GM18907 (cell line): ENCODE data around the gene GLMN.

Experiments
- ATAC-seq: cut with Tn5 transposase; IDR thresholded peaks from one replicate; pipeline ENCODE4 v1.9.1; 2021; ENCODE audit warnings: mild to moderate bottlenecking, moderate library complexity; ENCODE audit not compliant: unreplicated experiment

GLMN gene, protein sequence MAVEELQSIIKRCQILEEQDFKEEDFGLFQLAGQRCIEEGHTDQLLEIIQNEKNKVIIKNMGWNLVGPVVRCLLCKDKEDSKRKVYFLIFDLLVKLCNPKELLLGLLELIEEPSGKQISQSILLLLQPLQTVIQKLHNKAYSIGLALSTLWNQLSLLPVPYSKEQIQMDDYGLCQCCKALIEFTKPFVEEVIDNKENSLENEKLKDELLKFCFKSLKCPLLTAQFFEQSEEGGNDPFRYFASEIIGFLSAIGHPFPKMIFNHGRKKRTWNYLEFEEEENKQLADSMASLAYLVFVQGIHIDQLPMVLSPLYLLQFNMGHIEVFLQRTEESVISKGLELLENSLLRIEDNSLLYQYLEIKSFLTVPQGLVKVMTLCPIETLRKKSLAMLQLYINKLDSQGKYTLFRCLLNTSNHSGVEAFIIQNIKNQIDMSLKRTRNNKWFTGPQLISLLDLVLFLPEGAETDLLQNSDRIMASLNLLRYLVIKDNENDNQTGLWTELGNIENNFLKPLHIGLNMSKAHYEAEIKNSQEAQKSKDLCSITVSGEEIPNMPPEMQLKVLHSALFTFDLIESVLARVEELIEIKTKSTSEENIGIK

DNA sequence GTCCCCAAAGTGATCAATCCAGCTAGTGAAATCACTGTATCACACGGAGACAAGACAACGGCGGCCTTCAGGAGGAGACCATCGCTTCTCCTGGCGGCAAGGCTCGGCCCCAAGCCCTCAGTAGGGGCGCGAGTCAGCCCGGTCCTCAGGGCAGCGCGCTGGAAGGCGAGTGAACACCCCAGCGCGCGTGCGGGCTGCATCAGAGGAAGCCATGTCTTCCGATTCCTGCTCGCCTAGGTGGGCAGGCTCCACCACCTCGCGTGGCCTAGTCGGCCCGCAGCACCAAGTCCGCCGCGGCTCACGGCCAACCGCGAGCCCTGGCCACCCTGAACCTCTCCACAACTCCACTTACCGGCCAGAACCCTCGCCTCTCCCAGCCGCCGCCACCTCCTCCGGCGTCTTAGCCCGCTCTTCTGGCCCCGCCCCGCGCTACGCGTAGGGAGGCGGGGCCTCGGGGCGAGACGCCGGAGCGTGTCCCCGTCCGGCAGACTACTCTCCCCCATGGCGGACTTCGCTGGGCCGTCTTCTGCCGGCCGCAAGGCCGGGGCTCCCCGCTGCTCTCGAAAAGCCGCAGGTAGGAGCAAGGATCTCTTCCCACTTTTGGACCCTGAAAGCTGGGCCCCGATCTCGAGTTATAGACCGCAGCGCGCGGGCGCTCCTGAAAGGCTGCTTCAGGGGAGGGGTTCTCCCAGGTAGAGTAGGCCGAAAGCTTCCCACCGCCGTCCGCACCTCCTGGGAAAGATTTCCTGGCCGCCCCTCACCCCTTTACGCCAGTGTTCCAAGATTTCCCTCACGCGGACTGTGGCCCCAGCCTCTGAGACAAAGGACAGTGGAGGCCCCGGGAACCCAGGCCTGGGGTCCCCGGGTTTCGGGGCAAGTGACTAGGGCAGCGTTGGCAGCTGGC lies at the start of gene GLMN, which contains the start of gene RPAP2:
TSS of gene GLMN (minus strand) at position 415 of the 904 bp plus-strand sequence. CDS start 988 bp downstream, outside the sequence.
TSS of gene RPAP2 (plus strand) at position 487 of the 904 bp plus-strand sequence. CDS start at position 502, 15 bp downstream.
- peak; percentile 98 for ATAC-seq

DNA sequence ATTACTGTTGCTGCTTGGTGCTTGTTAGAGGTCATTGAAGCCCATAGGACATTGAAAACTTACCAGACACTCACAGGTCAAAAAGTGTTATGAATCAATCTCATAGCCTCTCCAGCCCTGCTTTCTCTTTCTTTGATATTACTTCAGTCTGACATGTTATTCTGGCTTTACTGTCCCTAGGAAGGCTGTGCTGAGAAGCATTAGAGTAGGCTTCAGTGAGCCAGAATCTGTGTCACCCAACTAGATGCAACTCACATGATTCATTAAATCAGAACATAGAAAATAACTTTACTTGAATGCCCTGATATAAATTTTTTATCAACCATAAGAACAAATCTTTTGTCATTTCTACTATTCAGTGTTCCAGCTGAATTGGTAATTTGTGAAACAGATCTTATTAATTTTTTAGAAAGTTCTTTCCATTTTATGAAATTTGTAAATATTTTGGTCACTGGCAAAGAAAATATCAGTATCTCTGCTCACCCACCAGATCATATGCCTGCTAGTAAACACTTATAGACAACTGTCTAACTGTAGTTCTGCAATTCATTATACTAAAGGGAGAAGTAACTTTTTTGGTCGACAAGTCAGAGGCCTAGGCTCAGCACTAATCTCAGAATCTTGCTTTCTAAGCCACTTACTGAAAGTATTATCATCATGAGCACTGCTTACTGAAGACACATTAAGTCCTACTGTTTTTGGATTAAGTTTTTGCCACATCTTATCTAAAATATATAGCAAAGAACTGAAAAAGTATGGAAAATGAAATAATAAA lies 48.3 kb upstream of the GLMN start:
- no peak for ATAC-seq

DNA sequence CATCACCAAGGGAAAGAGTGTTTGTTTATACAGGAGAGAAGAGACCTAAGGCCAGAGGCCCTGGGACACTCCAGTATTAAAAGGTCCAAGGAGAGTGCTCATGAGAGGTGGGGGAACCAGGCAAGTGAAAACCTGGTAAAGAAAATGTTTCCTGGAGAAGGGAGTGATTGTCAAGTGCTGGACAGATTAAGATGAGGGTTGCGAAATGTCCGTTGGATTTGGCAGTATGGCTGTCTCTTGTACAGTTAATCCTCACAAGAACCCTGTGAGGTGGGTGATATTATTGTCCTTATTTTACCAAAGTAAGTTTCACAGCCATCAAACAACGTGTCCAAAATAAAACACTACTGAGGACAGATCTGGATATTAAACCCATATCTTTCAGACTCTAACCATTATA lies 44.3 kb upstream of the GLMN start:
- ATAC-seq, result no peak

DNA sequence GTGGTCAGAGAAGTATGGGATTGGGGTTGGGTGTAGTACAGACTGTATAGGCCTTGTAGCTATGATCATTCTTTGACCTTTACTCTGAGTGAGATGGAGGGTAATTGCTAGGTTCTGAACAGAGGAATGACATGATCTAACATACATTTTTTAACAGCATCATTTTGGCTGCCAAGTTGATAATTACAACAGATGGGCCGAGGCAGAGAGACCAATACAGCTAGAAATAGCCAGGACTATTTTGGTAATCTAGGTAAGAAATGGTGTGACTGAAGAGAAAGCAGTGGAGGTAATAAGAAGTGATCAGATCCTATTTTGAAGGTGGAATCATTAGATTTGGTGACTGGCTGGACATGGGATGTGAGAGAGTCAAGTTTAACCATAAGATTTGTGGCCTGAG lies 43.6 kb upstream of the GLMN start:
- ATAC-seq, result no peak

DNA sequence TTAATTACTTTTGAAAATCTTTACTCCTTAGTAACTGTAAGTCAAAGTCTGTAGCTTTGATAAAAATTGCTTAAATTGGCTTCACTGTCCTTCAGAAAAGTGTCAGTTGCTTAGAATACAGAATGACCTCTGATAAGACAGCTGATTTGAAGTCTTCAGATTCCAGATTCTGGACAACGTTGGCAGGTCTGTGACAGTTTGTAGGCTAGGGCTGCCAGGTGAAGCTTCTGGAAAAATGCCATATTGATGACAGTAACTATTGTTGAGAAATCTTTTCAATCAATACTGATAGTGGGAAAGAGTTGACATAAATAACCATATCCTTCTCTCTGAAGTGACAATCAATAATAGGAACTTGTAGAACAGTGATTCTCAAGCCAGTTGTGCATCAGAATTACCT lies 41.4 kb upstream of the GLMN start:
- no peak for ATAC-seq

DNA sequence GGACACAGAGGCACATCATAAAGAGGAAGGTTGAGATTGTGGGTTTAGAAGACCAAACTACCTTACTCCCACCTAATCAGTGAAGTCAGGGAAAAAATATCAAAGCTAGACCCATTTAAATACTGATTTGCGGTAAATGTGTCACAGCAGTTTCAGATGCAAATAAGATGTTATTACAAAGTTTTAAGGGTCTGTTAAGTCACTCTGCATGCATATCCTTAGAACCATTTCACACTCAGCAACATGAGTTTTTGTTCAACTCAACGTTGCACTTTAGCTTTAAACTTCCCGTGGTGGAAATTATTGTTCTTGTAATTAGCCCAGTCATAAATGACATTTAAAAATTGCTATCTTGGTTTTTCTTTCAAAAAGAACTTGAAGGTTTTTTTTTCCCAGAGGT lies 34.9 kb upstream of the GLMN start:
- ATAC-seq, result no peak

DNA sequence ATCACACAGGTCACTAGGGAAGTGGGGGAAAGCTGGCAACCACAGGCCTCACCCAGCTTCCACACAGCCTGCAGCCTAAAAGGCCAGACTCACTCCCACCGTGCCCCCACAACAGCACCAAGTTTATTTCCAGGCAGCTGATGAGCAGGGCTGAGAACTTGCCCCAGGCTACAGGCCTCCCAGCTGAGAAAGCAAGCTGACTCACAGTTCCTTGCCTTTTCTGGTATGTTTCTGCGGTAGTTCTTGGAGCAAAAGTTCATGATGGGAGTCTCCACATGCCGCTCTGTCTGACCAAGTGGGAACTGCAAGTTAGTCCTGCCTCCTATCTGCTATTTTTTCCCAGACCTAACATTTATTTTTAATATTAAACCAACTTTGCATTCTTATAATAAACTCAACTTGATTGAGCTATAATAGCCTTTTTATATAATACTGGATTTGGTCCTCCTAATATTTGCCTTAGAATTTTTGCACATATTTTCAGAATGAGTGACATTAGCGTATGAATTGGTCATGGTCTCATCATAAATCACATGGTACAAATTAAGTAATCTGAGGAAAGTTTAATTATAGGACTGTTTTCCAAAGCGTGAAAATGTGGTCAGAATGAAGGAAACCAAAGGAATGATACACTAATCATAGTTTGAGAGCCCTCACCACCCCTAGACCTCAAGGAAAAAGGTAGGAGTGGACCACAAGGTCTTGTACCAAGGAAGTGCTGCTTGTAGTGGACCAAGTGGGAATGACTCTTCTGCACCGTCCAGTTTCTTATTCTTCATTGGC lies 30.8 kb upstream of the GLMN start:
- ATAC-seq, result no peak

DNA sequence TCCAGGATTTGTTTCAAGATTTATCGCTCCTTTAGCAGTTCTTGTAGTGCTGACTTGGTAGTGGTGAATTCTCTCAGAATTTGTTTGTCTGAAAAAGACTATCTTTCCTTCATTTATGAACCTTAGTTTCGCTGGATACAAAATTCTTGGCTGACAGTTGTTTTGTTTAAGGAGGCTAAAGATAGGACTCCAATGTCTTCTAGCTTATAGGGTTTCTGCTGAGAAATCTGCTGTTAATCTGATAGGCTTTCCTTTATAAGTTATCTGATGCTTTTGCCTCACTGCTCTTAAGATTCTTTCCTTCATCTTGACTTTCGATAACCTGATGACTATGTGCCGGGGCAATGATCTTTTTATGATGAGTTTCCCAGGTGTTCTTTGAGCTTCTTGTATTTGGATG lies 29.0 kb upstream of the GLMN start:
- no peak for ATAC-seq

DNA sequence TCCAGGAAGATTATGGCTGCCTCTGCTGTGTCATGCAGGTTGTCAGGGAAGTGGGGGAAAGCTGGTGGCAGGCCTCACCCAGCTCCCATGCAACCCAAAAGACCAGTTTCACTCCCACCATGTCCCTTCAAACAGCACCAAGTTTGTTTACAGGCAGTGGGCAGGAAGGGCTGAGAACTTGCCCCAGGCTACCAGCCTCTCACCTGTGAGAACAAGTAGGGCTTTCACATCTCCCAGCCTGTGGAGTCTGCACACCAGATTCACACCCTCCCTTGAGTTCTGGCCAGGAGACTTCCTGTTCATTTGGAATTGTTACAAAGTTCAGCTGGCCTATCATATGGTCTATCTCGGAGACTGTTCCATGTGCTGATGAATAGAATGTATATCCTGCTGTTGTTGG lies 27.9 kb upstream of the GLMN start:
- no peak for ATAC-seq

DNA sequence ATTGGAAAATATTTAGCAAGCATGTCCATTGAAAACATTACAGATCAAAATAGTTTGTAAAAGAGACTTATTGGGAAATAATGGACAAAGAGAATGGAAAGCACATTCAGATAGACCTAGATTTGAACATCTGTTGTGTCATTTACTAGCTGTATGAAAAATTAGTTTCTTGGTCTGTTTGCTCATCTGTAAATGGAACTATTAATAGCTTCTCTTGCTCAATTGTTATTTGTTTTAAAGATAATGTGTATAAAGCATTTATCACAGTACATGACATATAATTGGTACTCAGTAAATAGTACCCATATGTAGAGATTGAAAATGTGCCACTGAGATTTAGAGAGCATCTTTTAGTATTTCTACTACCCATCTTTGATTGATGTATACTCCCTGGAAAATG lies 26.0 kb upstream of the GLMN start:
- no peak for ATAC-seq

DNA sequence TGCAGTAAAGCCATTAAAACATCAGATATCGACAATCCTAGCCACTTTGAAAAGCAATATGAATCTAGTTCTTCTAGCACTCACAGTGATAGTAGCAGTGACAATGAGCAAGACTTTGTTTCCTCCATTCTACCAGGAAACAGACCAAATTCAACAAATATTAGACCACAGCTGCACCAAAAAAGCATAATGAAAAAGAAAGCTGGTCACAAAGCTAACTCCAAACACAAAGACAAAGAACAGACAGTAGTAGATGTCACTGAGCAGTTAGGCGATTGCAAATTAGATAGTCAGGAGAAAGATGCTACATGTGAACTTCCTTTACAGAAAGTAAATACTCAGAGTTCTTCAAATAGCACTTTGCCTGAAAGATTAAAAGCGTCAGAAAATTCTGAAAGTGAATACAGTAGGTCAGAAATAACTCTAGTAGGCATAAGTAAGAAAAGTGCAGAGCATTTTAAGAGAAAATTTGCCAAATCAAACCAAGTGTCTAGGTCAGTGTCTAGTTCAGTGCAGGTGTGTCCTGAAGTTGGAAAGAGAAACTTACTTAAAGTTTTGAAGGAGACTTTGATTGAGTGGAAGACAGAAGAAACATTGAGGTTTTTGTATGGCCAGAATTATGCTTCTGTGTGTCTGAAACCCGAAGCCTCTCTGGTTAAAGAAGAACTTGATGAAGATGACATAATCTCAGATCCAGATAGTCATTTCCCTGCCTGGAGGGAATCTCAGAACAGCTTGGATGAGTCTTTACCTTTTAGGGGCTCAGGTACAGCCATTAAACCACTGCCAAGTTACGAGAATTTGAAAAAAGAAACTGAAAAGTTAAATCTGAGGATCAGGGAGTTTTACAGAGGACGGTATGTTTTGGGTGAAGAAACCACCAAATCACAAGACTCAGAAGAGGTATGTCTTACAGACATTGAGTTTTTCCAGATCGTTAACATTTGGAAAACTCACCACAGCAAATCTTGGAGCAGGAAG lies 25.0 kb upstream of the GLMN start:
- ATAC-seq, result no peak

DNA sequence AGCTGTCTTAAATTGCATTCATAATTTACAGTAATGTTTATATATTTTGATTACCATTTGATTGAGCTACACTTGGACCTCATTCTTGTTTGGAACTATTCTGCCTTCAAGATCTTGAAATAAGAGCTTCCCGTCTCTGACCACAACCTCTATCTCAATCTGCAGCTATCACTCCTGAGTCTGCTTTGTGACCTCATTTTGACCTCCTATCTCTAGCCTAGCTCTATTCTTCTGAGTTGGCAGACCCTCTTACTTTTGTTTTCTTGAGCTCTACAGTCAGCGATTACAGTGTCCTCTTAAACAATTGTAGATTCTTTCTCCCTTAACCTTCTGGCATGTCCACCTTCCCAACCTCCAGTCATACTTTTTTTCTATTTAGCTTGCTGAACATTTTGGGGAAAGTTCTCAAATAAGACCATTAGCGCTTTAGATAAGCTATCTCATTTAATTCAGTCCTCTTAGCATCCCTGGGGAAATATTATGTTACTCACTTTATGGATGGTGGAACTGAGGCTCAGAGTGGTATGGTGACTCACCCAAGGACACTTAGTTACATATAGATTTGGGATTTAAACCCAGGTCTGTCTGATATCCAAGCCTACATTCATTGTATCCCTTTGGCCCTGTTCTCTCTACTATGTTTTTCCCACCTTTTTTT lies 19.2 kb upstream of the GLMN start:
- no peak for ATAC-seq

DNA sequence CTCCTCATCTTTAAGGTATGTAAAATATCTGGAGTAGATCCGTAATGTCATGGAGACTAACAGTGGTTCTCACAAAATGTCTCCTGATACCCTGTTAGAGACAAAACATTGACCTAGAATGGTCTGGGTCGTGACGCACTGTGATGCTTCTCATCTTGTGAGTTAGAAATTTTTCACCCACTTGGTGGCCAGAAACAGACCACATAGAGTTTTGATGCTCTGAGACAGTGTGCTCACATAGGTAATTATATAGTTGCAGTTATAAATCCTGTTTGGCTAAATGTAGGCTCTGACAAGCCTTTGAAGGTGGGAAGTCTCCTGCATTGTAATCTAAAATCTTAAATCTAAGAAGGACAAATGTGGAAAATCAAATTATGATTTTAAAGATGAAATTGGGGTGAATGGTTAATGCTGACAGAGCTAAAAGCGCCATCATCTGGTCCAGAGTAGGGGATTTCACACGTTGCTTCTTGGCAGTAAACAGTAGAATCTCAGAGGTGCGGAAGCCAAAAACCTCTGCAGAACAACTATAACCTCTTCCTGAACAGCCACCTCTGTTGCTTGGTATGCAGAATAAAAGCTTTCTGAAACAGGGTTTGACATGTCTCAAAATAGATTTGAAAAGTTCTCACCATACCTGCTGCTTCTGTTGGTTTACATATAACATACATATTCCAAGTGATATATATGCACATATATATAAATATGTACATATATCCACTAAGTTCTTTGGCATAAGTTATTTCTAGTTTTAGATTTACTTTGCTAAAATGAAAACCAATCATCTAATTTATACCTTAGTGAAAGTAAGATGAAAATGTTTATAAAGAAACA lies 17.2 kb upstream of the GLMN start:
- no peak for ATAC-seq

DNA sequence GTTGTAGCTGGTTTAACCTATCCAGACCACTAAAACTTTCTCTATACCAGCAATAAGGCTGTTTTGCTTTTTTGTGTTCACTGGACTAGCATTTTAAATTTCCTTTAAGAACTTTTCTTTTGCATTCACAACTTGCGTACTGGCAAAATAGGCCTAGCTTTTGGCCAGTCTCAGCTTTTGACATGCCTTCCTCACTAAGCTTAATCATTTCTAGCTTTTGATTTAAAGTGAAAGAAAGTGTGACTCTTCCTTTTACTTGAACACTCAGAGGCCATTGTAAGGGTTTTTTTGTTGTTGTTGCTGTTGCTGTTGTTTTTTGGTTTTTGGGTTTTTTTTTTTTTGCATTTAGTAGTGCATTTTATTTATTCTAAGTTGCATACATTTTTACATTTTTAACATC lies 15.2 kb upstream of the GLMN start:
- no peak for ATAC-seq

DNA sequence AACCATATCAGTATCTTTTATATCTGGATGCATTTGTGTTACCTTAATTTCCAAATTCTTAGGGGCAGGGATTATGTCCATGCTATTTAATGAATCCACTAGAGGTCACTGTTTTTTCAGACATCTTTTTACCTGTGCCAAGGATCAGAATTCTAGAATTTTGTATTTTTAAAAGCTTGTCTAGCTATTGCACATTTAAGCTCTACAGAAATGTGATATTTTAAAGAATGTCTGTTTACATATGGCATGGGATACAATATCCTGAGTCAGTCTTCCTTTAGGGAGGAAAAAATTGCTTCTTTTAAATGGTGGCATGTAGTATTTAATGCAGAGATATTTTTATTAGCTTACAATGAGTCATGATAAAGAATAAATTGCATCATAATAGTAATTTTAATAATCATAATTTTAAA lies 11.4 kb upstream of the GLMN start:
- no peak for ATAC-seq

DNA sequence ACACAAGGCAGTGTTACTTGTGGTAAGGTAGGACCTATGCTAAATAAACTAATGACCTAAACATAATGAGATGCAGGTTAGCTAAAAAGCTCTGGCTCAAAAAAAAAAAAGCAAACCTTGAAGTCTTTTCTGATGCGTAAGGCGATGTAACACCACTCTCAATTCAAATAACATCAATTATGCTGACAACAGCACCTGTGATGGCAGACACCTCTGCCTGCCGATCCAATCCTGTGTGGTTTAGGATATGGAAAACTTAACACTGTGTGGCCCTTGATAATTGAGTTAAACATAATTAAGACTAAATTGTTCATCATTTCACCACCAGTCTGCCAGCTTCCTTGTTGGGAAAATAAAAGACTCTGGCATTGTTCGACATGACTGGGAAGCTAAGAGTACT lies 9.2 kb upstream of the GLMN start:
- ATAC-seq, result no peak

DNA sequence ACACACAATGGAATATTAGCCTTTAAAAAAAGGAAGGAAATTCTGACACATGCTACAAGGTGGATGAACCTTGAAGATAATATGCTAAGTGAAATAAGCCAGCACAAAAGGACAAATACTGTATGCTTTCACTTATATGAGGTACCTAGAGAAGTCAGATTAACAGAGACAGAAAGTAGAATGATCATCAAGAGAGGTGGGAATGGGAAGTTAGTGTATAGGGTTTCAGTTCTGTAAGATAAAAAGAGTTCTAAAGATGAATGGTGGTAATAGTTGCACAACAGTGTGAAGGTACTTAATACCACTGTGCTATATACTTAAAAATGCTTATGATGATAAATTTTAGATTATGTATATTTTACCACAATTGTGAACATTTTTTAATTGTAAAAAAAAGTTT lies 7.2 kb upstream of the GLMN start:
- no peak for ATAC-seq
